ENCODE measurements around the gene P3H2. TPM values are rescaled to one million over a fixed set of nuclear protein-coding genes. Genes with fewer than 3 reads are reported as not detected.

P3H2 gene
- total RNA-seq, 1 donor: 0.84 TPM

DNA sequence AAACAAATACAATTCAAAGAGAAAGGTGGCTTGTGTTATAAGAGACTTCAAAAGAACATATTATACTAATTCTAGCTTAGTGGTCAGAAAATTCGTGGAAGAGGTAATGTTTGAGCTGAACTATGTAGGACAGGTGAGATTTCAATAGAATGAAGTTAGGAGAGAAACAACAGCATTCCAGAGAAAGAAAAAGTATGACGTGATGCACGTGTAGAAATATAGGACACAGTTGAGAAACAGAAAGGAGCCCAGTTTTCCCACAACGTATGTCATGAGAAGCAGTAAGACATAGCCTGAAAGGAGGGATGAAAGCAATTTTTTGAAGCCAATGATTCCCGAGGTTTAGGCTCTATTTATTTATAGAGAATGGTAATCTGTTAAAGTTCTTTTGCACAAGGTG is 18.7 kb upstream of the P3H2 start:
- Histone ChIP-seq H3K27me3 (ENCODE audit: insufficient read depth, low read length) (no peaks in the 10 kb centered on the region), H3K9me3 (ENCODE audit: low read depth, low read length) (no peaks in the 10 kb centered on the region), H3K4me3 (ENCODE audit: low read length) (no peak overlapping the region), H3K4me1 (ENCODE audit: insufficient read depth, low read length) (no peaks in the 10 kb centered on the region)

DNA sequence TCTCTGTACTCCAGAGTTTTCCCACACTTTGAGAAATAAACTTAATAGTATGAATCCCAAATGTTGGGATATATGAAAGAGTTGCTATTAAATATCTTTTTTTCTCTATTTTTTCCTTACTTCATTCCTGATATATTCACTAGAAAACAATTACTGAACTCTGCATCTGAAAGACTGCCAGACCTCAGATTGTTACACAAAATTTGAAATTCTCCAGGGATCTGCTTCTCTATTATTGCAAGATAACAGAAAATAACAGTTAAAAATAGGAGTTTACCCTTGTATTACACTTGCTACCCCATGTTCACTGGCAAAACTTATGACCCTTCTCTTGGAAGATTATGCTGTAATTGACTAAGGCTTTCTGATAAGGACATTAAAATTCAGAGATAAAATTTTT is 11.7 kb upstream of the P3H2 start:
- H3K4me3 ChIP-seq (ENCODE audit: low read length): no peak overlapping the region
- no peaks in the 10 kb centered on the region for H3K27me3 ChIP-seq (ENCODE audit: insufficient read depth, low read length)
- no peaks in the 10 kb centered on the region for H3K4me1 ChIP-seq (ENCODE audit: insufficient read depth, low read length)
- no peaks in the 10 kb centered on the region for H3K9me3 ChIP-seq (ENCODE audit: low read depth, low read length)

DNA sequence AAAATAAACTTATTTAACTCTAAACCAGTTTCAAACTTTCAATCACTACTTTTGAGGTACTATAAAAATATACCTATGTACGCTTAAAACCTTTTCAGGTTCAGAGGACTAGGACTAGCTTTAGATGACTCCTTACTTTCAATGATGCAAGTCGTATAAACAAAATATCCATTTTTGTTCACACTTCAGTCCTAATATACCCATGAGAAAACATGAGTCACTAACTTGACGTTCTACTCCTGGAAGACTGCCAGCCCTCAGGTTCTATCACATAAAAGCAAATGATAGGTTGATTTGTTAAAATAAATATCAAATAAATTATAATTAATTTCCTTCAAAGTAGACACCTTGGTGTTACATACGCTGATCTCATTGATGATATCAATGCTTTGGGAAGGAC is 10.6 kb upstream of the P3H2 start:
- no peaks in the 10 kb centered on the region for H3K4me1 ChIP-seq (ENCODE audit: insufficient read depth, low read length)
- H3K27me3 ChIP-seq (ENCODE audit: insufficient read depth, low read length): no peaks in the 10 kb centered on the region
- H3K9me3 ChIP-seq (ENCODE audit: low read depth, low read length): no peaks in the 10 kb centered on the region
- no peak overlapping the region for H3K4me3 ChIP-seq (ENCODE audit: low read length)

DNA sequence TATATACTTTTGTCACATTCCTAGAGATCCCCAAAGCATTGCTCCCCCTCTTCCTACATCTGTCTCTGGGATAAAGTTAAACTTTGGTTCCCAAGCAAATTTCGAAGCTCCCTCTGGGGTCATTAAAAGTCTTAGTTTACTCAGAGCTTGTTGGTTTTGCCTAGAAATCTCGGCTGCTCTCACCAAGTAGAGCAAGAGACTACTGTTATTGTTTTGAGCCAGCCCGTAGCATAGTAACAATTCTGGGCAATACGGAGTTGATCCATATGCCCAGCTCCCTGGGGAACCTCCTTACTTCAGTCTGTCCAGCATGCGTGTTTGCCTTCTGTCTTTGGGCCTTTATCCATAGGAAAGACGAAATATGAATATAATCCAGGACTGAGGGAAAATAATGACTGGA is 10.0 kb upstream of the P3H2 start:
- no peaks in the 10 kb centered on the region for H3K4me1 ChIP-seq (ENCODE audit: insufficient read depth, low read length)
- no peaks in the 10 kb centered on the region for H3K9me3 ChIP-seq (ENCODE audit: low read depth, low read length)
- no peaks in the 10 kb centered on the region for H3K27me3 ChIP-seq (ENCODE audit: insufficient read depth, low read length)
- H3K4me3 ChIP-seq (ENCODE audit: low read length): no peak overlapping the region

DNA sequence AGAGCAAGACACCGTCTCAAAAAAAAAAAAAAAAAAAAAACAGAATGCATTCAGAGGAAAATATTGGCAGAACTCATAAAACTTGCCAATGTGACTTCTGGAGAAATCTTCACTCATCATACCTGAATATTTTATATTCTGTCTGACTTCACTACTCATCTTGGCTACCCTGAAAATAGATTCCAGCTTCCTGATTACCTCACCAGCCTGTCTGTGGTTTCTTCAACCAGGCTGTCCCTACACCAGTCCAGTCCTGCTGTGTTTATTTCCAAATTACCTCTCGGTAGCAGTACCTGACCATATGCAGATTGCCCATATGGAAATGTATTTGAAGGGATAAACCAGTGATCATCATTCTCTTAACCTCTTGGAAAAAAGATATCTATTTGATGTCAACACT is 9.3 kb upstream of the P3H2 start:
- H3K27me3 ChIP-seq (ENCODE audit: insufficient read depth, low read length): no peaks in the 10 kb centered on the region
- no peaks in the 10 kb centered on the region for H3K4me1 ChIP-seq (ENCODE audit: insufficient read depth, low read length)
- no peak overlapping the region for H3K4me3 ChIP-seq (ENCODE audit: low read length)
- no peaks in the 10 kb centered on the region for H3K9me3 ChIP-seq (ENCODE audit: low read depth, low read length)

DNA sequence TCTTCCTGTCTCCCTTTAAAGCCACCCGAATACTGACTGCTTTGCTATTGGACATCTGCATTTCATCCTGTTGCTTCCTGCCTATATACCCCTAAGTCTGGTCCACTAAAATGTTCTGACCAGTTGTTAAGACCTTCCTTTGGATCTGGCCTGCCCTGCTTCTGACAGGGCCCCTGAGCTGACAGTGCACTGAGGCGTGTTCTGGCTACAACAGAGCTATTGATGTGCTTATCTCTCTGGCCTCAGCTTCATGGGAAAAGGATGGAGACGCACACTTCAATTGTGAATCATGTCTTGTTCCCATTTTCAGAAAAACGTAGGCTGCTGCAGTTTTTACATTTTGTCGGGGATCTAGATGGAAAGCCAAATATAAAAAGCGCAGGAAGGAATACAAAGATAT is 7.1 kb upstream of the P3H2 start:
- Histone ChIP-seq H3K27me3 (ENCODE audit: insufficient read depth, low read length) (peaks cover 6% of the 10 kb centered on the region), H3K4me1 (ENCODE audit: insufficient read depth, low read length) (no peaks in the 10 kb centered on the region), H3K4me3 (ENCODE audit: low read length) (no peak overlapping the region), H3K9me3 (ENCODE audit: low read depth, low read length) (no peaks in the 10 kb centered on the region)

DNA sequence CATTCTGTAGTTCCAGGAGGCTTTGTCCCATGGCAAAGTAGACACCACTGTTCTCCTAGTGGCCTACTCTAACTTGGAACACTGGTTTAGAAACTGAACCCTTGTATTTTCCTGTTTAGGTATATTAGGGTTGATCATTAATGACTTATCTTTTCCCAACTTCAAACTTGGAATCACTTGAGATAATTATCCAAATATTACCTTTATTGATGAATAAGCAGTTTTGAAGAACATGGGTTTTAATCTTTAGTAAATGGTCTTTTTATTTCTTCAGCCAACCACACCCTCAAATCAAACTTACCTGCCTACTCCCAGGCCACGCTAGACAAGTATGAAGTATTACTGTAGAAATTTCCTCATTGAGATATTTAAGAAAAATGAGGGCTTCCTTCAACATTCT is 6.5 kb upstream of the P3H2 start:
- Histone ChIP-seq H3K4me1 (ENCODE audit: insufficient read depth, low read length) (no peaks in the 10 kb centered on the region), H3K4me3 (ENCODE audit: low read length) (no peak overlapping the region), H3K9me3 (ENCODE audit: low read depth, low read length) (no peaks in the 10 kb centered on the region), H3K27me3 (ENCODE audit: insufficient read depth, low read length) (peaks cover 12% of the 10 kb centered on the region)

DNA sequence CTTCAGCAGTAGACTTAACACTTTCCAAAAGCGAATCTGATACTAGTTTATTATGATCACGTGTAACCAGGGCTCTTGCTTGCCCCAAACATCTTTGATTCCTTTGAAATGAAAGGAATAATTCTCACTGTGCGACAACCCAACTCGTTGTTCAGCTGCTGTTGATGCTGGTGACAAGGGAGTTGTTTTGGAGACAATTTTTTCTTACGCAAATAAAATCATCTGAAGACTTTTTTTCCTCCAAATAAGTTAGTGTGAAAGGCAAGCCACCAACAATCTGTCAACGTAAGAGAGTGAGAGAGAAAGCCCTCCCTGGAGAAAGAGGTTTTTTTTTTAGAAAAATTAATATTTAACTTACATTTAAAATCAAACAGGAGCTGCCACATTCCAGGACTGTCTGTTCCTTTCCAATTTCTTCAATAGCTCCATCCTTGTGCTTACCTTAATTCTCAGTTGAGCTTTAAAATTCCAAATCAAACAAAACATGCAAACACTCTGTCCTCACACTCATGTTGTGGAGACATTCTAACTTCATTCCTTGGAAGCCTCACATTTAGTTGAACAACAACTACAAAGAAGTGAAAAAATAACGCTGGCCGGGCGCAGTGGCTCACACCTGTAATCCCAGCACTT is 4.9 kb upstream of the P3H2 start:
- H3K27me3 ChIP-seq (ENCODE audit: insufficient read depth, low read length): peaks cover 27% of the 10 kb centered on the region
- peaks cover 9% of the 10 kb centered on the region for H3K4me1 ChIP-seq (ENCODE audit: insufficient read depth, low read length)
- H3K4me3 ChIP-seq (ENCODE audit: low read length): no peak overlapping the region
- no peaks in the 10 kb centered on the region for H3K9me3 ChIP-seq (ENCODE audit: low read depth, low read length)

DNA sequence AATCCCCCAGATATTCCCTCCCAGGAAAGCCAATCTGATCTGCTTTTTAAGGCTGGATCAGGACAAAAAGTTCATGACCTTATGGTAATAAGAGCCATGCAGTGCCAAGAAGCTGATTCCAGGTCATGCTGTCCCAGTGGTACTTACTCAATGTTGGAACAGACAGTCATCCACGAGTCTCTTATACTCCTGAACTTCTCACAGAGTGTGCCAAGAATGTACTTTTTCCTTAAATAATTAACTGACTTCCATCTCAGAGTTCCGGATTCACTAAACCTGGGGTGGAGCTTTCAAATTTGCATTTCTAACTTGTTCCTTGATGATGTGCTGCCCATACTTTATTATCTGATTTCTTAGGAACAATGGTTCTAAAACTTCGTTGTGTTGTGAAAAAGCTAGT is 3.4 kb upstream of the P3H2 start:
- Histone ChIP-seq H3K9me3 (ENCODE audit: low read depth, low read length) (no peaks in the 10 kb centered on the region), H3K4me3 (ENCODE audit: low read length) (no peak overlapping the region), H3K27me3 (ENCODE audit: insufficient read depth, low read length) (peaks cover 40% of the 10 kb centered on the region), H3K4me1 (ENCODE audit: insufficient read depth, low read length) (peaks cover 19% of the 10 kb centered on the region)

DNA sequence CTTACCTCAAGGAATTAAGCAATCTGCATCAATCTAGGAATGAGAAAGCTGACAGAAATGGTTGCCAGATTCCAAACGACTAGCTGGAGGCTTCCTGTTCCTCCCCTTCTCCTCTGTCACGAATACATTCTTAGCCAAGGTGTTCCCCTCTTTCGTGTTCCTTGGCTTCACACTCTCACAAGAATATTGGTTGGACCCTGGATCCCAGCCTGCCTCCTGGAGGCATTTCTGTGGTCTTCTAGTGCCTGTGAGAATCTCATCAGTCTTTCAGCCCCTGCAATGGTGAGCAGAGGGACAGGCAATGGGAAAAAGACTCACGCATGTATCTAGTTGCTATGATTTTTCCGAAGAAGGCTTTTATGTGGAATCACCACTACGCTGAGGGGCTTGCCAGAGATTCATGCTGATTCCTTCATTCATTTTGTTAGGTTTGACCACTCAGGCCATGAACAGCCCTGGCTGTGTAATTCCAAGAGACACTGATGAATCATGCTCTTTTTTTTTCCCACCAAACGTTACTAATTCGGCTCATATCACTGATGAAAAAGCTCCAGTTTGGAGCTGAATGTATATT is 1.6 kb upstream of the P3H2 start:
- peaks cover 19% of the 10 kb centered on the region for H3K4me1 ChIP-seq (ENCODE audit: insufficient read depth, low read length)
- no peaks in the 10 kb centered on the region for H3K9me3 ChIP-seq (ENCODE audit: low read depth, low read length)
- no peak overlapping the region for H3K4me3 ChIP-seq (ENCODE audit: low read length)
- peaks cover 48% of the 10 kb centered on the region for H3K27me3 ChIP-seq (ENCODE audit: insufficient read depth, low read length)

DNA sequence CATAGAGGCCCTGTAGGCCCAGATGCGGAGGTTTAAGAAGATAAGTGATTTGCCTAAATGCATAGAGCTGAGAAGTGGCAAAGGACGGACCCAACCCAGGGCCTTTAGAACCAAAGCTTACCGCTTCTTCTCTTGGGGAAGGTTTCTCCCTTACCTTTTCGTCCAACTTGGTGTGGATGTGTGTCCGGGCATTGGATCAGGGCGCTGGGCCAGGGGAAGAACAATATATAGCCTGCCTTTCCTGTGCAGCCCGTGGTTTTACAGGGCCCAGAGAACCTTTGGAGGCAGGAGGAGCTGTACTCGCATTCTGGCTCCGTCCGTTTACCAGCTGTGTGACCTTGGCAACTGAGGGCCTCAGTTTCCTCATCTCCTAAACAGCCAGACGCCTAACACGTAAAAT is 686 bp upstream of the P3H2 start:
- H3K4me1 ChIP-seq (ENCODE audit: insufficient read depth, low read length): peaks cover 19% of the 10 kb centered on the region
- H3K4me3 ChIP-seq (ENCODE audit: low read length): no peak overlapping the region
- peaks cover 48% of the 10 kb centered on the region for H3K27me3 ChIP-seq (ENCODE audit: insufficient read depth, low read length)
- H3K9me3 ChIP-seq (ENCODE audit: low read depth, low read length): no peaks in the 10 kb centered on the region

DNA sequence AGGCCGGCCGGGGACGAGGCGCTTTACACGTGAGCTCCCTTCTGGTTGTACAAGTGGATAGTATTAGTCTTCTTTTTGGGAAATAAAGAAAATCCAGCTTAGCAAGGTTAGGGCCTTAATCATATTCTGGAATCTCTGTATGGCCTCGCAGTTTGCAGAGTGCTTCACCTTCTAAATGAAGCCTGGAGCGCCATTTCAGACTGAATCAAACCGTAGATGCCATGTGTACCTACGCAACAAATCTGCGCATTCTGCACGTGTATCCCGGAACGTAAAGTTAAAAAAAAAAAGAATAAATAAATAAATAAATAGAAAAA is 322 bp upstream of the P3H2 start:
- H3K4me1 ChIP-seq (ENCODE audit: insufficient read depth, low read length): peaks cover 19% of the 10 kb centered on the region
- no peak overlapping the region for H3K4me3 ChIP-seq (ENCODE audit: low read length)
- peaks cover 48% of the 10 kb centered on the region for H3K27me3 ChIP-seq (ENCODE audit: insufficient read depth, low read length)
- H3K9me3 ChIP-seq (ENCODE audit: low read depth, low read length): no peaks in the 10 kb centered on the region

DNA sequence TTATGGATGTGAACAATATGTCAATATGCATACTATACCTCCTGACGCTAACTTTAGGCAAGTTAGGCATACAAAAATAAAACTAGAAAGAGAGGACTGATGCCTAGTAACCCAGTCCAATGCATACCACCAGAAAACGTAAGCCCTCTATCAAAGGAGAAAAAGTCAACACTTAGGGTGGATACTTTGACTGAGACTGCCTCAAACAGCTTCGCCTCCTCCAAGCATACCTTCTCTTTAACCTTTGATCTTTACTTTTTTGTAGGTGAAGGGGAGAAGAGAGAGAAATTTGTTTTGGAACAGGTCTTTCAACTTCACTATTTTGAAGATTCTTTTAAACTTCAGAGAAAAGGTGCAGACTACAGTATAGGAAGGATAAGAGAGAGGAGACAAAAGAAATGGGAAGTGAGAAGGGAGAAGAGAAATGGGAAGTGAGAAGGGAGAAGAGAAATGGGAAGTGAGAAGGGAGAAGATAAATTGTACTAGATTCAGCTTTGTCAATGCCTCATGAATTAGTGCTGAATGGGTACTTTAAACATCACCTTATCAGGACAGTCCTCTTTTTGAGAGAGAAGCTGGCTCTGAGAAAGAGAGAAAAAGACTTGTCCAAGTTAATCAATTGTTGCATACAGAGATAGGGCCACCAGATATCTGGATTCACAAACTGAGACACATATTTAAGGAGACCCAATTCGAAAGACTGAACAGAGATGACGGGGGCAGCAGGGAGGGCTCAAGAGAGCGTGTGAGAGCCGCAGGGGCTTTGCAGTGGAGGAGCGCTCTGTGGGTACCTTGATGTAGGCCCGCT is 1.0 kb downstream of the P3H2 start:
- Histone ChIP-seq H3K27me3 (ENCODE audit: insufficient read depth, low read length) (peaks cover 48% of the 10 kb centered on the region), H3K4me1 (ENCODE audit: insufficient read depth, low read length) (peaks cover 19% of the 10 kb centered on the region), H3K4me3 (ENCODE audit: low read length) (no peak overlapping the region), H3K9me3 (ENCODE audit: low read depth, low read length) (no peaks in the 10 kb centered on the region)

DNA sequence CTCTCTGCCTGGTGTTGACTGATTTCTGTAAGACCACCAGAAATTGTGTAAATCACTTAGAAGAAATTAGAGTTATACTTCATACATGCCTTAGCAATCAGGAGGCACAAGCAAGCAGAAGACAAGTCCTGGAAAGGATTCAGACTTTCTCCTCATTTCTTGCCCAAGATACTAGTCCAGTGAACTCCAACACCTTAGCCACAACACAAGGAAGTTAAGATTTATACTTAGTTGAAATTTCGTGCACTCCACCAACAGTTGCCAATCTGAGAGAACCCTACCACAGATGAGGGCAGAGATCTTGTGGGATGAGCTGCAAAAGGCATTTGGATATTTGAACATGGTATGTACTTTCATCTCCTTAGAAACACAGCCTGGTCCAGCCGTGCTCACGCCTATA is 2.3 kb downstream of the P3H2 start:
- Histone ChIP-seq H3K27me3 (ENCODE audit: insufficient read depth, low read length) (peaks cover 42% of the 10 kb centered on the region), H3K4me3 (ENCODE audit: low read length) (no peak overlapping the region), H3K4me1 (ENCODE audit: insufficient read depth, low read length) (peaks cover 19% of the 10 kb centered on the region), H3K9me3 (ENCODE audit: low read depth, low read length) (no peaks in the 10 kb centered on the region)

DNA sequence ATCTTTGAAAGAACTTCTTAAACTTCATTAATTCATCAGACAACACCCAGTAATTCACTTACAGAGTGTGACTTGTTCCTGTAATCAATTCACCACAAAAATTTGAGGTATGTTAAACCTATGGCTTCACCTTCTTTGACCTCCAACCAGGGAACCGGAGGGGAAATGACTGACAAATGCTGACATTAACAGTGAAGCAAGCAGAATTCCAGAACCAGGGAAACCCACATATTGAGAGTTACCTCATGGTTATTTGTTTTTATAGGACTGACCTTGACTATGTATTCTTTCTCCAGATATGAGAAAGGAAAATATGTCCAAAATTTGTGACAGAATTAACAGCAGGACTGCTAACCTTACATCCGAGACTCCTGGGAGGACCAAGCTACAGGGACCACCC is 2.7 kb downstream of the P3H2 start:
- Histone ChIP-seq H3K9me3 (ENCODE audit: low read depth, low read length) (no peaks in the 10 kb centered on the region), H3K4me1 (ENCODE audit: insufficient read depth, low read length) (peaks cover 19% of the 10 kb centered on the region), H3K4me3 (ENCODE audit: low read length) (no peak overlapping the region), H3K27me3 (ENCODE audit: insufficient read depth, low read length) (peaks cover 42% of the 10 kb centered on the region)

DNA sequence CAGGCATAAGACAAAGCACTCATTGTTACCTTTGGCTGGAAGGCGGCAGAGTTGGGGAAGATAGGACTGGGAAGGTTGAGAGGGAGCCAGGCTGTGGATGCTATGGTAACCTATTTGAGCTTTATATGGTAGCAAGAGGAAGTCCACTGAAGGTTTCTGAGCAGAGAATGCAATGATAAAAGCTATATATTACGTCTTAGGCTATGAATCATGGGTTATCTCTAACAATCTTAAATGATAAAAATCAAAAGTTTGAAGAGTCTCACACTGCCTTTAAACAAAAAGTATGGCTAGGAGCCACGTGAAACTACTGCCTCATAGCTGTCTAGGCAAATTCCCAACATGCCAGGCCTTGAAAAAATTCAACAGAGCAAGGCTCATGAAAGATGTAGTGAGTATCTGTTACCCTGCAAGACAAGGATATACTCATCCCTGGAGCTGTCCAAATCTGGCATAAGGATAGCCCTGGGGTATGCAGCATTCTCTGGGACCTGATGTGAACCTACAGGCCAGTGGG is 4.1 kb downstream of the P3H2 start:
- H3K27me3 ChIP-seq (ENCODE audit: insufficient read depth, low read length): peaks cover 31% of the 10 kb centered on the region
- H3K9me3 ChIP-seq (ENCODE audit: low read depth, low read length): no peaks in the 10 kb centered on the region
- H3K4me3 ChIP-seq (ENCODE audit: low read length): no peak overlapping the region
- H3K4me1 ChIP-seq (ENCODE audit: insufficient read depth, low read length): peaks cover 19% of the 10 kb centered on the region
